H1 (cell line): Measurements from ENCODE around the gene EBPL. TPM values are rescaled to one million over a fixed set of nuclear protein-coding genes. Genes with fewer than 3 reads are reported as not detected.

Source experiments
- CTCF ChIA-PET: fragments of 300-600 bp; sonication (Branson Sonifier 250); formaldehyde crosslinking; loops from one replicate; lab custom pipeline; 2021; ENCODE audit not compliant: partially characterized antibody; lab: Charles Lee
- POLR2A ChIA-PET: fragments of 300-600 bp; sonication (Branson Sonifier 250); formaldehyde crosslinking; loops from one replicate; lab custom pipeline; 2021; ENCODE audit warnings: inconsistent platforms; ENCODE audit not compliant: partially characterized antibody; lab: Charles Lee
- DNase-seq, 2 experiments: peaks; one replicate each; pipeline versions ENCODE4 v3.0.0 to v3.0.0-alpha.2; 2010 to 2022; ENCODE audit warnings: low spot score in 2 of 2, low read depth in 1 of 2, mixed read lengths in 1 of 2
- FAIRE-seq: peaks from 2 replicates; lab custom pipeline; 2011; peaks lifted over from hg19 to GRCh38; lab: Jason Lieb, UNC
- H2AFZ ChIP-seq: 2 replicates; pipeline ENCODE4 v1.8.1; 2012; ENCODE audit warnings: low read length, inconsistent platforms
- H2AK5ac ChIP-seq: 2 replicates; pipeline ENCODE4 v1.6.1; 2013; ENCODE audit warnings: low read depth, low read length
- H2BK120ac ChIP-seq: replicated peaks from 2 replicates; pipeline ENCODE3; 2013; ENCODE audit warnings: low read depth, low read length, inconsistent platforms
- H2BK12ac ChIP-seq: 2 replicates; pipeline ENCODE4 v1.6.1; 2013; ENCODE audit warnings: low read depth, low read length
- H2BK15ac ChIP-seq: 2 replicates; pipeline ENCODE4 v1.6.1; 2013; ENCODE audit warnings: low read length
- H2BK20ac ChIP-seq: 2 replicates; pipeline ENCODE4 v1.6.1; 2013; ENCODE audit warnings: low read length
- H2BK5ac ChIP-seq: 2 replicates; pipeline ENCODE4 v1.6.1; 2013; ENCODE audit warnings: low read depth, low read length
- H3K14ac ChIP-seq: 2 replicates; pipeline ENCODE4 v1.6.1; 2013; ENCODE audit warnings: inconsistent platforms; ENCODE audit not compliant: insufficient read length
- H3K18ac ChIP-seq: 2 replicates; pipeline ENCODE4 v1.6.1; 2013; ENCODE audit warnings: low read length; ENCODE audit errors: extremely low read depth
- H3K23ac ChIP-seq: 2 replicates; pipeline ENCODE4 v1.6.1; 2013; ENCODE audit warnings: inconsistent platforms; ENCODE audit not compliant: insufficient read length
- H3K23me2 ChIP-seq: 2 replicates; pipeline ENCODE4 v1.6.1; 2013; ENCODE audit warnings: low read depth, low read length
- H3K27ac ChIP-seq: 2 replicates; pipeline ENCODE4 v1.6.1; 2011; ENCODE audit warnings: low read depth, low read length, inconsistent platforms
- H3K27me3 ChIP-seq, 4 experiments: replicated peaks in 1 of 4; 1 replicate in 1 of 4; 2 replicates in 3 of 4; pipeline versions ENCODE4 v1.6.1 to v1.8.1; 2011 to 2013; ENCODE audit warnings: low read length in 3 of 4, mild to moderate bottlenecking in 3 of 4, inconsistent platforms in 2 of 4, mixed read lengths in 2 of 4, moderate library complexity in 1 of 4; ENCODE audit not compliant: control insufficient read depth in 3 of 4, insufficient read depth in 3 of 4; ENCODE audit errors: extremely low read depth in 1 of 4
- H3K36me3 ChIP-seq, 4 experiments: 2 replicates each; pipeline versions ENCODE4 v1.6.1 to v1.8.1; 2011 to 2013; ENCODE audit warnings: mild to moderate bottlenecking in 4 of 4, low read length in 3 of 4, moderate library complexity in 2 of 4, control low read depth in 1 of 4, inconsistent platforms in 1 of 4; ENCODE audit not compliant: insufficient read depth in 4 of 4, control insufficient read depth in 2 of 4
- H3K4ac ChIP-seq: replicated peaks from 2 replicates; pipeline ENCODE3; 2013; ENCODE audit warnings: low read length, low read depth, mixed read lengths, inconsistent platforms; ENCODE audit not compliant: insufficient read length
- H3K4me1 ChIP-seq, 4 experiments: replicated peaks in 1 of 4; 1 replicate in 1 of 4; 2 replicates in 3 of 4; pipeline versions ENCODE4 v1.6.1 to v1.8.1; 2011 to 2013; ENCODE audit warnings: low read length in 3 of 4, inconsistent platforms in 2 of 4, mixed read lengths in 1 of 4; ENCODE audit not compliant: insufficient read depth in 4 of 4, control insufficient read depth in 3 of 4
- H3K4me2 ChIP-seq, 2 experiments: 2 replicates each; pipeline versions ENCODE4 v1.6.1 to v1.8.1; 2011 to 2013; ENCODE audit warnings: low read depth in 2 of 2, low read length in 2 of 2, control low read depth in 1 of 2, inconsistent platforms in 1 of 2, mild to moderate bottlenecking in 1 of 2; ENCODE audit not compliant: insufficient read depth in 1 of 2
- H3K4me3 ChIP-seq, 4 experiments: fragments of 200-600, 300-600 bp in 1 of 4; sonication (generic), shearing (Covaris generic), sonication (Bioruptor Twin) in 1 of 4; 2 replicates each; pipeline versions ENCODE4 v1.5.1 to v1.8.1; 2011 to 2016; ENCODE audit warnings: low read length in 4 of 4, low read depth in 3 of 4, control low read depth in 2 of 4, inconsistent platforms in 2 of 4, mild to moderate bottlenecking in 2 of 4, mixed read lengths in 1 of 4, moderate library complexity in 1 of 4; ENCODE audit not compliant: insufficient read depth in 2 of 4; ENCODE audit errors: extremely low read depth in 1 of 4
- H3K56ac ChIP-seq: replicated peaks from 2 replicates; pipeline ENCODE3; 2013; ENCODE audit warnings: low read depth, mild to moderate bottlenecking, mixed read lengths, low read length, inconsistent platforms; ENCODE audit not compliant: insufficient read length
- H3K79me1 ChIP-seq: 2 replicates; pipeline ENCODE4 v1.6.1; 2013; ENCODE audit warnings: low read depth, low read length, control low read depth
- H3K79me2 ChIP-seq, 2 experiments: 2 replicates each; pipeline versions ENCODE4 v1.6.1 to v1.8.1; 2012 to 2013; ENCODE audit warnings: low read length in 2 of 2, mild to moderate bottlenecking in 2 of 2, inconsistent platforms in 1 of 2; ENCODE audit not compliant: insufficient read depth in 2 of 2, control insufficient read depth in 1 of 2
- H3K9ac ChIP-seq, 4 experiments: replicated peaks in 1 of 4; 1 replicate in 1 of 4; 2 replicates in 3 of 4; pipeline versions ENCODE4 v1.6.1 to v1.8.1; 2011 to 2013; ENCODE audit warnings: low read depth in 3 of 4, low read length in 3 of 4, control low read depth in 2 of 4, mild to moderate bottlenecking in 2 of 4, moderate library complexity in 2 of 4, inconsistent platforms in 1 of 4; ENCODE audit errors: extremely low read depth in 1 of 4
- H3K9me3 ChIP-seq, 2 experiments: 2 replicates each; pipeline versions ENCODE4 v1.6.1 to v1.8.1; 2012 to 2013; ENCODE audit warnings: mild to moderate bottlenecking in 2 of 2, moderate library complexity in 2 of 2, control low read depth in 1 of 2, inconsistent platforms in 1 of 2, low read depth in 1 of 2, low read length in 1 of 2, mixed read lengths in 1 of 2; ENCODE audit not compliant: insufficient read depth in 2 of 2
- H4K20me1 ChIP-seq, 2 experiments: replicated peaks in 1 of 2; 2 replicates each; pipeline versions ENCODE3 to v1.8.1; 2011 to 2013; ENCODE audit warnings: inconsistent platforms in 2 of 2, low read length in 2 of 2, mild to moderate bottlenecking in 1 of 2; ENCODE audit not compliant: insufficient read depth in 2 of 2, control insufficient read depth in 1 of 2
- H4K5ac ChIP-seq: 2 replicates; pipeline ENCODE4 v1.6.1; 2013; ENCODE audit warnings: low read length, low read depth, mixed read lengths, inconsistent platforms; ENCODE audit not compliant: insufficient read length
- H4K8ac ChIP-seq: 2 replicates; pipeline ENCODE4 v1.8.0; 2013; ENCODE audit warnings: mild to moderate bottlenecking, moderate library complexity, low read length, inconsistent platforms; ENCODE audit not compliant: insufficient read depth; ENCODE audit errors: extremely low read depth
- H4K91ac ChIP-seq: replicated peaks from 2 replicates; pipeline ENCODE3; 2013; ENCODE audit warnings: low read length, mixed read lengths, inconsistent platforms; ENCODE audit not compliant: insufficient read length
- CREB1 ChIP-seq: IDR thresholded peaks from 2 replicates; pipeline ENCODE4 v1.6.1; 2012; ENCODE audit warnings: inconsistent platforms
- KDM1A ChIP-seq: fragments of 200-600, 300-600 bp; sonication (generic); IDR thresholded peaks from 2 replicates; pipeline ENCODE4 v1.7.1; 2016; ENCODE audit warnings: mild to moderate bottlenecking, low read length, borderline replicate concordance
- SP1 ChIP-seq: IDR thresholded peaks from 2 replicates; pipeline ENCODE4 v1.6.1; 2011; ENCODE audit warnings: low read depth, low read length
- TBP ChIP-seq: IDR thresholded peaks from 2 replicates; pipeline ENCODE4 v1.6.1; 2011; ENCODE audit warnings: low read depth, low read length, improper control_type of control experiment
- WGBS, 2 experiments: shearing (Covaris generic) in 1 of 2; methylation state at CpG; one replicate each; pipeline versions ENCODE4 v1.1.6 to v1.1.7; 2013 to 2015; ENCODE audit warnings: low lambda C conversion rate in 2 of 2, mixed read lengths in 2 of 2, inconsistent platforms in 1 of 2, low coverage in 1 of 2, missing lambda C conversion rate in 1 of 2; ENCODE audit not compliant: insufficient replicate concordance in 2 of 2, insufficient coverage in 1 of 2, insufficient read length in 1 of 2; ENCODE audit errors: extremely low coverage in 1 of 2, missing lambda C conversion rate in 1 of 2; 5-methylcytosine and 5-hydroxymethylcytosine counted together
- polyA plus RNA-seq, 7 experiments: library from polyadenylated mRNA; depleted of rRNA in 3 of 7; stranded (reverse) in 5 of 7; unstranded in 2 of 7; fragments of >200 nt in 5 of 7; fragments of 200-250 nt in 2 of 7; gene quantifications; 1 replicate in 5 of 7; 2 replicates in 1 of 7; 4 replicates in 1 of 7; pipeline versions ENCODE4 v1.2.1 to v1.2.3, GENCODE V29; 2011 to 2013; ENCODE audit warnings: missing spikeins in 2 of 7, mixed read lengths in 2 of 7
- total RNA-seq: library from RNA; stranded (reverse); fragmentation: NEBNext Ultra II Directional; extraction: Animal tissue kit (Norgen Biotek cat#: 25700); gene quantifications from 2 replicates; pipeline ENCODE4 v1.2.1, GENCODE V29; 2021

The EBPL gene
- total and polyA plus RNA-seq, 2 of the 8 experiments (the other 6 are each of a cell fraction or from before 2014, with no cell fraction given), result 130 to 204 TPM

DNA sequence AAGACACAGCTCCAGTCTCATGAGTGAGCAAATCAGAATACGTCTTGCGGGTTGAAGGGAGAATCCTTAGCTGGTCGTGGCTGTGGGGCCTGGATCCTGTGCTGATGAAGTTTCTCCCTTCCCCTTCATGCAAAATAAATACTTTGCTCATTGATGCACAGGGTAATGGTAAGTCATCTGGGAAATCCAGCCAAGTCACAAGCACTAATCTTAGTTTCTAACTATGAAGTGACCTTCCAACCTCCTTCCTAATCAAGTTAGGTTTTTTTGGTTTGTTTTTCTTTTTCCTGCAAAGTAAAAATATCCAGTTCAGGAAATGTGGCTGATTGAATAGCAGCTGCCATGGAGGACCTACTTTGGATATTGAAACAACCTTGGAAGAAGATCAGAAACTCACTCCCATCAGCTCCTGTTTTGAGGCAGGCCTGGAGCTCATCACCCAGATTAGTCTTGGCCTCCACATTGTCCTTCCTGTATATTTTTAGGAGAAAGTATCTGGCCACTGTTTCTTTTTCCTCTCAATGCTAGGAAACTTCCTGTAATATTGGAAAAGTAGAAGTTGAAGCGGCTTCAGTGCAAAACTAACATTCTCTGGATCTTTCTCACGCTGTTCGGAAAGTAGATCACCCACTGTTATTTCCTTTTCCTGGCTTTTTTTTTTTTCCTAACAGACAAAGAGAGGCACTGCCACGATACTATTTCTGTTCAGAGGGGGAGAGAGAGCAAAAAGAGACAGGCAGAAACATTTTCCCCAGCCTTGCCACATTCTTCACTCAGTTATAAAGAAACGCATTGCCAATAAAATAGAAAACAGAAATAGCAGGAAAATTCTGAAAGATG lies 75.2 kb downstream of the EBPL start:
- Histone ChIP-seq H3K4ac (no peak overlapping the region), H3K23me2 (no peaks in the 10 kb centered on the region), H3K79me2 (no peaks in the 10 kb centered on the region), H2BK12ac (no peak overlapping the region), H3K9me3 (no peaks in the 10 kb centered on the region), H3K4me1 (peaks cover 0 to 3% (median 0%) of the 10 kb centered on the region in 4 experiments; a peak in 1 of 7 replicates), H2AK5ac (no peak overlapping the region), H2AFZ (no peak overlapping the region), H3K36me3 (no peaks in the 10 kb centered on the region), H4K5ac (no peak overlapping the region), H3K9ac (no peak overlapping the region), H2BK15ac (no peak overlapping the region), H3K23ac (no peak overlapping the region), H4K91ac (no peak overlapping the region), H3K27me3 (no peaks in the 10 kb centered on the region), H4K20me1 (no peaks in the 10 kb centered on the region), H3K79me1 (no peaks in the 10 kb centered on the region), H3K18ac (no peak overlapping the region), H3K4me2 (no peak overlapping the region), H4K8ac (no peak overlapping the region), H2BK5ac (no peak overlapping the region), H3K14ac (no peak overlapping the region), H3K56ac (no peak overlapping the region), H2BK120ac (no peak overlapping the region), H3K4me3 (no peak overlapping the region), H2BK20ac (no peak overlapping the region), H3K27ac (no peak overlapping the region)
- DNase-seq (no peak), FAIRE-seq (no peak)
- WGBS, 2 experiments, result 81% methylated on average over 8 of the region's 8 CpGs; no CpG with 5 or more reads in 1 of the 2 experiments
- CTCF ChIA-PET, result interaction anchor here (0.6 to 1.8 kb wide), 7 partner anchors 9 to 551 kb away, joined by 3 to 6 read pairs (median 4); no protein-coding TSS in a partner anchor
- POLR2A ChIA-PET, result no interaction called here
- TF ChIP-seq TBP (no peak), CREB1 (no peak), KDM1A (no peak), SP1 (no peak)
